ENCODE measurements around the gene ZSCAN20.
"Not testable (repeated sequence)": the region's sequence is repeated elsewhere in the genome, so short reads cannot be mapped to it uniquely, and the experiment has no call there.

ZSCAN20 gene

GRCh38 chr1:33494929-33495328, 22.5 kb downstream of the ZSCAN20 start:
- no peak for DNase-seq

- no peak for DNase-seq
These were observed 25.0 kb downstream of the ZSCAN20 start for GRCh38 chr1:33497410-33497809.

- no peak for DNase-seq
These were observed 28.1 kb downstream of the ZSCAN20 start for GRCh38 chr1:33500547-33500946.

GRCh38 chr1:33501309-33501708, 28.9 kb downstream of the ZSCAN20 start:
- no peak for DNase-seq

- no peak for DNase-seq
These were observed 29.3 kb downstream of the ZSCAN20 start for GRCh38 chr1:33501774-33502173.

- no peak for DNase-seq
These were observed 30.3 kb downstream of the ZSCAN20 start for GRCh38 chr1:33502726-33503125.

- no peak for DNase-seq
These were observed 31.1 kb downstream of the ZSCAN20 start for GRCh38 chr1:33503506-33503905.

- DNase-seq = no peak
These were observed 35.2 kb downstream of the ZSCAN20 start for GRCh38 chr1:33507661-33508060.

GRCh38 chr1:33508151-33508550, 35.7 kb downstream of the ZSCAN20 start:
- no peak for DNase-seq

GRCh38 chr1:33509276-33509675, 36.8 kb downstream of the ZSCAN20 start:
- not testable (repeated sequence) for DNase-seq

GRCh38 chr1:33512226-33513011, 40.0 kb downstream of the ZSCAN20 start:
- no peak for DNase-seq

GRCh38 chr1:33515112-33515511, 42.7 kb downstream of the ZSCAN20 start:
- DNase-seq = no peak

GRCh38 chr1:33515607-33516006, 43.2 kb downstream of the ZSCAN20 start:
- no peak for DNase-seq

GRCh38 chr1:33516428-33516827, 44.0 kb downstream of the ZSCAN20 start:
- no peak for DNase-seq

- DNase-seq = no peak
These were observed 44.6 kb downstream of the ZSCAN20 start for GRCh38 chr1:33516891-33517567.

GRCh38 chr1:33517596-33518250, 45.3 kb downstream of the ZSCAN20 start:
- no peak for DNase-seq

- DNase-seq = no peak
These were observed 46.9 kb downstream of the ZSCAN20 start for GRCh38 chr1:33519240-33519884.

- no peak for DNase-seq
These were observed 52.1 kb downstream of the ZSCAN20 start for GRCh38 chr1:33524586-33524985.

- no peak for DNase-seq
These were observed 55.5 kb downstream of the ZSCAN20 start for GRCh38 chr1:33527934-33528333.

GRCh38 chr1:33529957-33530356, 57.5 kb downstream of the ZSCAN20 start:
- DNase-seq = no peak

- no peak for DNase-seq
These were observed 59.8 kb downstream of the ZSCAN20 start for GRCh38 chr1:33532250-33532649.

GRCh38 chr1:33532936-33533335, 60.5 kb downstream of the ZSCAN20 start:
- DNase-seq = no peak

- no peak for DNase-seq
These were observed 62.9 kb downstream of the ZSCAN20 start for GRCh38 chr1:33535334-33535733.

All from activated CD4-positive, CD25-positive, alpha-beta regulatory T cell (primary cell).